ENCODE data around the gene SLC24A4. TPM values are rescaled to one million over a fixed set of nuclear protein-coding genes. Genes with fewer than 3 reads are reported as not detected.

Gene SLC24A4
- total RNA-seq, 1 donor from 2014 or later: not detected

DNA sequence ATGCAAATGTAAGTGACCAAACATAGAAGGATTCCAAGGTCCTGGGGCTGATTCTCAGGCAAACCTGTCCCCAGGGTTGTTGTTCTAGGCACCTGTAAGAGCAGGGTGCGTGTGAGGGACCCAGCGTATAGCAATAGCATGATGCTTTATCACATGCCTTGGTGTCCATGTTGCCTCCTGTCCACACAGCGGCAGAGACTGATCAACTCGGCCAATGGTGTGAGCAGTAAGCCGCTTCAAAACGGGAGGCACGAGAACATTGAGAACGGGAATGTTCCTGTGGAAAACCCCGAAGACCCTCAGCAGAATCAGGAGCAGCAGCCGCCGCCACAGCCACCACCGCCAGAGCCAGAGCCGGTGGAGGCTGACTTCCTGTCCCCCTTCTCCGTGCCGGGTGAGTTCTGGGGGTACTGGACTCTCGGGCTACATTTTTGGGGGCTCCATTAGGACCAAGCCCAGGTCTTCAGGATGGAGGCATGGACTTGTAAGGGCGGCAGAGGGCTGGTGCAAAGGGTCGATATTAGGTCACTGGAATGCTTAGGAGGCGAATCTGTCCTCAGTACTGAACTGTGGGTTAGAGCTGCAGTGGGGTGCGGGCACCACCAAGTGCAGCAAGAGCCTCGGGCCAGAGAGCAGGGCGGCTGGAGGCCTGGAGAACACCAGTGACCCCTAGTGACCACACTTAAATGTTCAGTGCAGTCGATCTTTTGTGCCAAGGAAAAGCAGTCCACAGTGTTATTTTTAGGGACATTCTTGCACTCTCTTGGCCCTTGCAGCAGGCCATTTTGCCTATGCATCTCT lies 133.4 kb downstream of the SLC24A4 start:
- no peak for DNase-seq (ENCODE audit: low read depth)
- TF ChIP-seq, protein P1, sequence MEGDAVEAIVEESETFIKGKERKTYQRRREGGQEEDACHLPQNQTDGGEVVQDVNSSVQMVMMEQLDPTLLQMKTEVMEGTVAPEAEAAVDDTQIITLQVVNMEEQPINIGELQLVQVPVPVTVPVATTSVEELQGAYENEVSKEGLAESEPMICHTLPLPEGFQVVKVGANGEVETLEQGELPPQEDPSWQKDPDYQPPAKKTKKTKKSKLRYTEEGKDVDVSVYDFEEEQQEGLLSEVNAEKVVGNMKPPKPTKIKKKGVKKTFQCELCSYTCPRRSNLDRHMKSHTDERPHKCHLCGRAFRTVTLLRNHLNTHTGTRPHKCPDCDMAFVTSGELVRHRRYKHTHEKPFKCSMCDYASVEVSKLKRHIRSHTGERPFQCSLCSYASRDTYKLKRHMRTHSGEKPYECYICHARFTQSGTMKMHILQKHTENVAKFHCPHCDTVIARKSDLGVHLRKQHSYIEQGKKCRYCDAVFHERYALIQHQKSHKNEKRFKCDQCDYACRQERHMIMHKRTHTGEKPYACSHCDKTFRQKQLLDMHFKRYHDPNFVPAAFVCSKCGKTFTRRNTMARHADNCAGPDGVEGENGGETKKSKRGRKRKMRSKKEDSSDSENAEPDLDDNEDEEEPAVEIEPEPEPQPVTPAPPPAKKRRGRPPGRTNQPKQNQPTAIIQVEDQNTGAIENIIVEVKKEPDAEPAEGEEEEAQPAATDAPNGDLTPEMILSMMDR (conservative IDR thresholded peaks at IDR 0.05; ENCODE audit: low read depth, low read length): peak; percentile 76
- no peak overlapping the region for H3K4me3 ChIP-seq (ENCODE audit: low read depth, low read length)

DNA sequence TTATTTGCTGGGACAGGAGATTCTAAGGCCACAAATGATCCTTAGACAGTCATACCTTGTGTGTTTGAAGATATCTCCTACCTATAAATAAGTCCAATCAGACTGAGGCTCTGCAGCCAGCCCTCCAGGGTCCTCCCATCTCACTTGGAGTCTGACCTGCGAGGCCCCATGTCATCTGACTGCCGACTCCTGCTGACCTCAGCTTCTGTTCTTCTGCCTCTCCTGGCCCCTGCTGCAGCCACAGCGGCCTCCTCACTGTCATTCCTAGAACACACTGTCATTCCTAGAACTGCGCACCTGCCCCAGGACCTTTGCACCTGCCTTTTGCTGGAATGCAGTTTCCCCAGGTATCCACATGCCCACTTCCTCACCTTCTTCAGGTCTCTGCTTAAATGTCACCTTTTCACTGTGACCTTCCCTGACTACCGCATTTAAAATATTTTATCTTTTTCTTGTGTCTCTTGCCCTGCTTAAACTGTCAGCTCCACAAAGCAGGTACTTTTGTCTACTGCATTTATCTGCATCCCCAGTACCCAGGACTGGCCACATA lies 134.1 kb downstream of the SLC24A4 start:
- DNase-seq (ENCODE audit: low read depth): no peak
- TF ChIP-seq, protein P1 (conservative IDR thresholded peaks at IDR 0.05; ENCODE audit: low read depth, low read length): no peak
- no peak overlapping the region for H3K4me3 ChIP-seq (ENCODE audit: low read depth, low read length)

DNA sequence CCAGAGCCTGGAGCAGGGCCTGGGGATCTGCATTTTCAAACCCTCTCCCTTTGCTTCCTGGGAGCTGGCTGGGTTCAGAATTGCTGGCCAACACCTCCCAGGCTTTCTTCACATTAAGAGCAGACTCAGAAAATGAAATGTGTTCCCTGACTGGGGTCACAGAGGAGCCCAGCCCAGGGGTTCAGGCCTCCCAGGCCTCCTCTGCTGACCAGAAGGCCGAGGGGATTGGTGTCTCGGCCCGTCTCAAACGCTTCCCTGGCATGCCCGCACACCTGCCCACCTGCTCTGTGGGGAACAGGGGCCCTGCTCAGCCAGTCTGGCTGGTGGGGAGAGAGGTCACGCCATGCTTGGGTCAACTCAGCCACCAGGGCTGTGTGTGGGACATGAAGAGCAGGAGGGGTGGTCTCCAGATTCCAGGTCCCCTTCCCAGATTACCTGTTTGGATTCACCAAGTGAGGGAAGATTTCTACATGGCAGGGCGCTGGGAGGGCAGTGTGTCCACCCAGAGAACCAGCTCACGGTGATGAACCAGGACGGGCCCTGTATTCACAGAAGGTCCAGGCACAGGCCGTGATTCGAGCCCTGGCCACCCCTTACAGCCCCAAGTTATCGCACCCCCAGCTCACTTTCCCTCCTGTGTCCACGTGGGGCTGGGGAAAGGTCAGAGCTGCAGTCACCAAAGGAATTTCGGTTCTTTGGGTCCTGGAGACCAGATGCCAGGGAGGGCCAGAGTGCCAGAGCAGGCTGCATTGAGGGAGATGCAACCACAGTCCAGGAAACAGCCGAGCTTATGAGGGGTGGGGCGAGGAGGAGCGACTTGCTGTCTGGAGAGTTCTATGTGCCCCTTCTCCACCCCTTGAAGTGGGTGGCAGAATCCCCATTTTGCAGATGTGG lies 135.4 kb downstream of the SLC24A4 start:
- H3K4me3 ChIP-seq (ENCODE audit: low read depth, low read length): no peak overlapping the region
- no peak for DNase-seq (ENCODE audit: low read depth)
- TF ChIP-seq, protein P1 (conservative IDR thresholded peaks at IDR 0.05; ENCODE audit: low read depth, low read length): no peak

DNA sequence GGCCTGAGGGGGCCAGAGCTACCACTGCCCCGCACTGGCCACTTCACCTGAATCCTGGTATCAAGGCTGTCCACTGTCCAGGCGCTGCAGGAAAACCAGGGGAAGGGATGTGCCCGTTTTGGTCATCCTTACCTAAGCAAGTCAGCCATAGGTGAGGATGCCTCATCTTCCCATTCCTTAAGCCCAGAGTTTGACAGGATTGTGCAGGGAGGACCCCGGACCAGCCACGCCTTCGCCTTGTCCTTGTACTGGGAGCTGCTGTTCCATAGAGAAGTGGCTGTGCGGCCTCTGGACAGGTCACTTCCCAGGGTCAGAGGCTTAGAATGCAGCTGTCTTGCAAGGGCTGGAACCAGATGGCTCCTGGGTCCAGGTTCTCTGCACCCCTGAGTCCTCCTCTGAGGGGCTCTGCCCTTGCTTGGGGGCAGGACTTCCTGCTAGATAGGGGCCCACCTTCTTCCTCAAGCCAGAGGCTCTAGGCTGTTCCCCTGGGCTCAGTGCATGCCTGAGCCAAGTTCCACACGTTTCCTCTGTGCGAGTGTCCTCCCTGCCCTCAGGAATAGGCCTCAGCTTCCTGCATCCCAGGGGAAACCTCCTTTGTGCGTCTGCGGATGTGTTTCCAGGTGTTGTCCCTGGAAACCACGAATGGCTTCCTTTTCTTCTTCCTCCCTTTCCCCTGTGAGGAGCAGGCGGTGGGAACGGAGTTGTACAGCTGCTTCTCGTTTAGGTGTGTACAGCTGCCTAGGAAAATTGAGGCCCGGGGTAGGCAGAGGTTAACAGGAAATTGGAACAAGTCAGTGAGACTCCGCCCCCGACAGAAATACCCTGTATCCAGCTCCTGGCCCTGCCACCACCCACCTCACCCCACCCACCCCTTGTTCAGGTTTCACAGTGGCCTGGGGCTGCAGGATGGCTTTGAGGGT lies 136.3 kb downstream of the SLC24A4 start:
- DNase-seq (ENCODE audit: low read depth): no peak
- TF ChIP-seq, protein P1 (conservative IDR thresholded peaks at IDR 0.05; ENCODE audit: low read depth, low read length): no peak
- H3K4me3 ChIP-seq (ENCODE audit: low read depth, low read length): no peak overlapping the region

DNA sequence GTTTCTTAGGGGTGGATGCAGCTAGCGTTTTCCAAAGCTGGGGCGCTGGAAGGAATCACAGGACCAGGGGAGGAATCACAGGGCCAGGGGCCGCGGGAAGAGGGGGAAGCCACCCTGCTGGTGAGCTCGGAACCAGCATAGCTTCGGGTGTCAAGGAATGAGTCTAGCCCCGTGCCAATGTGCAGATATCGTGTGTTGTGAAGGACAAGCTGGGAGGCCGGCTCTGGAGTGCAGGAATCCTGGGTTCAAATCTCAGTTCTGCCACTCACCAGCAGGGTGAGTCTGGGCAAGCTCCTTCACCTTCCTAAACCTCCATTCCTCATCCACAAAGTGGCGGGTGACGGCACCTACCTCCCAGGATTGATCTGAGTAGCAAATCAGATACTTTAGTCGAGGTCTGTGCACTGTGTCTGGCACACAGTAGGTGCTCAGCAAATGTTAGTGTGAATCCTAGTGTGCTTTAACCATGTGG lies 137.0 kb downstream of the SLC24A4 start:
- TF ChIP-seq, protein P1 (conservative IDR thresholded peaks at IDR 0.05; ENCODE audit: low read depth, low read length): peak; percentile 11
- H3K4me3 ChIP-seq (ENCODE audit: low read depth, low read length): no peak overlapping the region
- no peak for DNase-seq (ENCODE audit: low read depth)

DNA sequence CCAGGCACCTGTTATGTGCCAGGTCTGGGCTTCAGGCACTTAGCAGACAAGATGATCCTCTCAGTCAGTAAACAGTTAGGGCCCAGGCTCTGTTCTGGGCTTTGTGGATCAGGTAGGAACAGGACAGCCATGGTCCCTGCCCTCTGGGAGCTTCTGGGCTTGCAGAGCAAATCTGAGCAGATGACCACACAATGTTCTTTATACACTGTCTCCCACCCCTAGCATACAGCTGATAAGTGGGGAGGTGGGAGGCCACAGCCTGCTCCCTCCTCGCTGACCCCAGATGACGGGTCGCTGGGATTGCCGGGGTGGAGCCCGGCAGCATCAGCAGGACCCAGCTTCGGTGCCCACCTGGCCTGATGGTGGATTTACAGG lies 137.6 kb downstream of the SLC24A4 start:
- H3K4me3 ChIP-seq (ENCODE audit: low read depth, low read length): no peak overlapping the region
- TF ChIP-seq, protein P1 (conservative IDR thresholded peaks at IDR 0.05; ENCODE audit: low read depth, low read length): no peak
- DNase-seq (ENCODE audit: low read depth): no peak

Data from epithelial cell of proximal tubule (primary cell).